Transverse colon (tissue), 4 donors: ENCODE results near the gene NOC2L. TPM values are rescaled to one million over a fixed set of nuclear protein-coding genes. Genes with fewer than 3 reads are reported as not detected.

Source experiments
- DNase-seq: peaks from one replicate; pipeline ENCODE4 v3.0.0-alpha.2; 2019
- H3K27ac ChIP-seq, 4 donors: fragments of 200-600 bp; sonication (generic); 2 replicates each; pipeline ENCODE4 v1.5.1; 2016 to 2018; ENCODE audit warnings: inconsistent platforms in 4 of 4
- H3K27me3 ChIP-seq: fragments of 200-600 bp; sonication (generic); 2 replicates; pipeline ENCODE4 v1.5.1; 2017; ENCODE audit warnings: inconsistent platforms
- H3K36me3 ChIP-seq, 4 donors: fragments of 200-600 bp; sonication (generic); 2 replicates each; pipeline ENCODE4 v1.5.1; 2017 to 2019; ENCODE audit warnings: inconsistent platforms in 4 of 4
- H3K4me1 ChIP-seq, 4 donors: fragments of 200-600 bp; sonication (generic); 2 replicates each; pipeline ENCODE4 v1.5.1; 2017 to 2020; ENCODE audit warnings: inconsistent platforms in 4 of 4
- H3K4me3 ChIP-seq, 4 donors: fragments of 200-600 bp; sonication (generic); 1 replicate in 1 of 4; 2 replicates in 3 of 4; pipeline versions ENCODE4 v1.5.1 to v1.6.1; 2017 to 2019; ENCODE audit warnings: inconsistent platforms in 4 of 4
- H3K9me3 ChIP-seq, 2 donors: fragments of 200-600 bp; sonication (generic); 2 replicates each; pipeline ENCODE4 v1.5.1; 2017 to 2019; ENCODE audit warnings: inconsistent platforms in 2 of 2
- EP300 ChIP-seq: sonication (generic); formaldehyde crosslinking; IDR thresholded peaks from one replicate; pipeline ENCODE4 v1.6.1; 2017; ENCODE audit warnings: antibody characterized with exemption, low read depth
- POLR2A ChIP-seq: fragments of 450-650 bp; IDR thresholded peaks from one replicate; pipeline ENCODE4 v1.6.1; 2016; ENCODE audit warnings: antibody characterized with exemption, mild to moderate bottlenecking, moderate library complexity
- POLR2AphosphoS5 ChIP-seq, 3 donors: sonication (generic); formaldehyde crosslinking; IDR thresholded peaks; one replicate each; pipeline ENCODE4 v1.6.1; 2016; ENCODE audit warnings: antibody characterized with exemption in 3 of 3
- WGBS, 2 donors: methylation state at CpG; one replicate each; pipeline ENCODE4 v1.1.5; 2018; ENCODE audit warnings: low coverage in 1 of 2; 5-methylcytosine and 5-hydroxymethylcytosine counted together
- in situ Hi-C, 4 donors: fragments of 200-750 bp; cut with MboI; loops; one replicate each; pipeline versions ENCODE4 v1.15.0 to v1.15.1; 2017; ENCODE audit warnings: low sequenced_read_pairs in 3 of 4, low pct_ligation_motif_present in 1 of 4, low pct_unique_long_range_greater_than_20kb in 1 of 4
- intact Hi-C: fragments of 100-400 bp; cut with DNase I; formaldehyde crosslinking; loops from one replicate; pipeline ENCODE4 v1.15.1; 2023; ENCODE audit warnings: low total_unique reads
- total RNA-seq, 4 donors: library from RNA; depleted of rRNA; stranded (reverse); fragments of >200 nt; gene quantifications; one replicate each; pipeline ENCODE4 v1.1.0, GENCODE V29; 2016
- TF ChIP-seq, protein P1 (sequence below), 5 experiments: fragments of 200-600 bp in 3 of 5; fragments of 450-650 bp in 2 of 5; sonication (generic) in 3 of 5; IDR thresholded peaks; 1 replicate in 2 of 5; 2 replicates in 3 of 5; pipeline ENCODE4 v1.5.1; 2016 to 2017; ENCODE audit warnings: antibody characterized with exemption in 5 of 5, inconsistent platforms in 3 of 5, mild to moderate bottlenecking in 2 of 5, moderate library complexity in 1 of 5

Gene NOC2L
- total RNA-seq, 4 donors from 2014 or later = 17.6 to 50.4 (median 31.6) TPM

DNA sequence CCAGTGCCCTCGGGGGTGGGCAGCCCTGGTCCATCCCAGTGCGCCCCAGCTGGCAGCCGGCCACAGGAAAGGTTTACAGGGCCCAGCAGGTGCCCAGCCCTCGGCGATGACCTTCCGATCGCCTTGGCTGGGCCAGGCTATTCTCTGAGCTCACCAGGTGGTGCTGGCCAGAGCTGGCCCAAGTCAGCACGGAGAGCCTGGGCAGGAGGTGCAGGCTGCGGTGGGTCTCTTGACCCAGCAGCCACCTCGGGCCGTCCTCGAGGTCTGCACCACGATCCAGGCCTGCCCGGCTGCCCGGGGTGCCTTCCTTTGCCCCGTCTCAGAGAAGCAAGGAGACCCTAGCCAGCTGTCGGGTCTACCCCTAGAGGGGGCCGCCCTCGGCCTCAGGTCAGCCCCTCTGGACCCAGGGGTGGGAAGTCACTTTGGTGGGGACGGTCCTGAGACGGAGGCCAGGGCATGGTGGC lies 22.5 kb upstream of the NOC2L start:
- no peak for DNase-seq
- 73% methylated on average over 19 of the region's 21 CpGs; no CpG with 5 or more reads in 1 of the 2 donors for WGBS, 2 donors
- no peak overlapping the region for H3K4me3 ChIP-seq
- H3K27ac ChIP-seq = no peak overlapping the region
- H3K9me3 ChIP-seq = no peaks in the 10 kb centered on the region
- H3K36me3 ChIP-seq = no peaks in the 10 kb centered on the region
- intact Hi-C loops = no loop called here
- TF ChIP-seq POLR2AphosphoS5 (IDR thresholded peaks at IDR 0.05) = no peak
- TF ChIP-seq, protein P1, sequence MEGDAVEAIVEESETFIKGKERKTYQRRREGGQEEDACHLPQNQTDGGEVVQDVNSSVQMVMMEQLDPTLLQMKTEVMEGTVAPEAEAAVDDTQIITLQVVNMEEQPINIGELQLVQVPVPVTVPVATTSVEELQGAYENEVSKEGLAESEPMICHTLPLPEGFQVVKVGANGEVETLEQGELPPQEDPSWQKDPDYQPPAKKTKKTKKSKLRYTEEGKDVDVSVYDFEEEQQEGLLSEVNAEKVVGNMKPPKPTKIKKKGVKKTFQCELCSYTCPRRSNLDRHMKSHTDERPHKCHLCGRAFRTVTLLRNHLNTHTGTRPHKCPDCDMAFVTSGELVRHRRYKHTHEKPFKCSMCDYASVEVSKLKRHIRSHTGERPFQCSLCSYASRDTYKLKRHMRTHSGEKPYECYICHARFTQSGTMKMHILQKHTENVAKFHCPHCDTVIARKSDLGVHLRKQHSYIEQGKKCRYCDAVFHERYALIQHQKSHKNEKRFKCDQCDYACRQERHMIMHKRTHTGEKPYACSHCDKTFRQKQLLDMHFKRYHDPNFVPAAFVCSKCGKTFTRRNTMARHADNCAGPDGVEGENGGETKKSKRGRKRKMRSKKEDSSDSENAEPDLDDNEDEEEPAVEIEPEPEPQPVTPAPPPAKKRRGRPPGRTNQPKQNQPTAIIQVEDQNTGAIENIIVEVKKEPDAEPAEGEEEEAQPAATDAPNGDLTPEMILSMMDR (IDR thresholded peaks at IDR 0.05) = no peak
- no peak for TF ChIP-seq EP300
- TF ChIP-seq POLR2A = no peak
- in situ Hi-C loops = no loop called here
- peaks cover 0 to 6% (median 2%) of the 10 kb centered on the region in 4 donors for H3K4me1 ChIP-seq
- H3K27me3 ChIP-seq = peaks cover 65% of the 10 kb centered on the region

DNA sequence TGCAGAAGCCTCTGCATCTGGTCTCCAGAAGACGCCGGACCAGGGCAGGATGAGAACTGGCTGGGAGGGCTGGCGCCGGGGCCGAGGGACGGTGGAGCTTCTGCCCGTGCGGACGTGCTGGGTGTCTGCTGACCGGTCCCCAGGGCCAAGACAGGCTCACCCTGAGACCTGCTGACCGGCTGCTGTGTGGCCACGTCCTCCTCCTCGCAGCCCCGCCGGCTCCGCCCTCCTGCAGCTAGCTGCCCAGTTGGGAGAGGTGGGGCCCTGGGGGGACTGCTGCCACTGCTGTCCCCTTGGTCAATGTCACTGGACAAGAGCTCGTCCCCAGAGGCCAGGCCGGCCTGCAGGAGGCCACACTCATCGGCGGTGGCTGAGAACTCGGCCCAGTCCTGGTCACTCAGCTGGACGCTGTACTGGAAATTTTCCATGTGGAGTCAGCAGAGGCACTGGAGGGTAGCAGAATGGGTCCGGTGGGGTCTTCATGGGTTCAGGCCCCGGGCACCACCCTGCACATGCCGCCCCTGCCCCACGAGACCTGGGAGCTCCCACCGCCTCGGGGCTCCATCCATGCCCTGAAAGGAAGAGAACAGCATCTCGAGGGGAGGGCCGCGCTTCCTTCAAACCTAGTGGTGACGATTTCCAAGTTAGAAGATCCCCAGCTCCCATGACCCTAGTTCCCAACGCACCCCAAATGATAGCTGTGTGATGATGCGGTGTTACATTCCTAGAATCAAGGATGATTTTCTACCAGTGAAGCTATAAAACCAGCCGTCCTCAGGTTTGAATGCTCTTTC lies 21.7 kb upstream of the NOC2L start:
- 58% methylated on average over 20 of the region's 35 CpGs; no CpG with 5 or more reads in 1 of the 2 donors for WGBS, 2 donors
- Histone ChIP-seq H3K4me1 (peaks cover 0 to 12% (median 8%) of the 10 kb centered on the region in 4 donors), H3K36me3 (no peaks in the 10 kb centered on the region), H3K9me3 (no peaks in the 10 kb centered on the region), H3K4me3 (no peak overlapping the region), H3K27ac (no peak overlapping the region), H3K27me3 (peaks cover 63% of the 10 kb centered on the region)
- no peak for TF ChIP-seq EP300
- TF ChIP-seq, protein P1 (IDR thresholded peaks at IDR 0.05) = no peak
- TF ChIP-seq POLR2A = no peak
- TF ChIP-seq POLR2AphosphoS5 (IDR thresholded peaks at IDR 0.05) = no peak
- in situ Hi-C loops = no loop called here
- intact Hi-C loops = no loop called here
- DNase-seq = no peak

- no peak for DNase-seq
- in situ Hi-C loops = no loop called here
- no peak for TF ChIP-seq POLR2AphosphoS5 (IDR thresholded peaks at IDR 0.05)
- no peak for TF ChIP-seq POLR2A
- no peak for TF ChIP-seq EP300
- TF ChIP-seq, protein P1 (IDR thresholded peaks at IDR 0.05) = no peak
- Histone ChIP-seq H3K27me3 (peaks cover 61% of the 10 kb centered on the region), H3K4me3 (no peak overlapping the region), H3K27ac (no peak overlapping the region), H3K4me1 (peaks cover 0 to 14% (median 10%) of the 10 kb centered on the region in 4 donors), H3K36me3 (no peaks in the 10 kb centered on the region), H3K9me3 (no peaks in the 10 kb centered on the region)
- 87% methylated on average over 9 of the region's 13 CpGs; no CpG with 5 or more reads in 1 of the 2 donors for WGBS, 2 donors
- intact Hi-C loops = no loop called here
These were observed 21.1 kb upstream of the NOC2L start for GRCh38 chr1:980137-980571.

GRCh38 chr1:979744-980072 lies 20.7 kb upstream of the NOC2L start:
- Histone ChIP-seq H3K36me3 (no peaks in the 10 kb centered on the region), H3K27ac (no peak overlapping the region), H3K4me3 (no peak overlapping the region), H3K4me1 (peaks cover 0 to 14% (median 10%) of the 10 kb centered on the region in 4 donors), H3K27me3 (peaks cover 61% of the 10 kb centered on the region), H3K9me3 (no peaks in the 10 kb centered on the region)
- no peak for DNase-seq
- in situ Hi-C loops (no loop called here), intact Hi-C loops (no loop called here)
- 86 to 100% methylated on average over 1 to 9 of the region's 9 CpGs for WGBS, 2 donors
- TF ChIP-seq, protein P1 (IDR thresholded peaks at IDR 0.05) = no peak
- TF ChIP-seq POLR2A = no peak
- no peak for TF ChIP-seq EP300
- TF ChIP-seq POLR2AphosphoS5 (IDR thresholded peaks at IDR 0.05) = no peak
